WTC11 (cell line): ENCODE measurements around the gene HRC. TPM values are rescaled to one million over a fixed set of nuclear protein-coding genes. Genes with fewer than 3 reads are reported as not detected.
"Not testable (repeated sequence)": the region's sequence is repeated elsewhere in the genome, so short reads cannot be mapped to it uniquely, and the experiment has no call there.

ENCODE experiments used
- ATAC-seq: fragments of 200-7000 bp; cut with Tn5 transposase; 2 replicates; pipeline ENCODE4 v1.10.0; 2021; ENCODE audit warnings: mild to moderate bottlenecking, moderate library complexity
- CTCF ChIA-PET: fragments of 300-600 bp; sonication (Branson Sonifier 250); formaldehyde crosslinking; loops from one replicate; lab custom pipeline; 2021; ENCODE audit warnings: antibody characterized with exemption; lab: Charles Lee
- POLR2A ChIA-PET: fragments of 350-600 bp; sonication (Branson Sonifier 250); formaldehyde crosslinking; loops from one replicate; lab custom pipeline; 2021; ENCODE audit warnings: antibody characterized with exemption; lab: Charles Lee
- DNase-seq: peaks from one replicate; pipeline ENCODE4 v3.0.0; 2021; ENCODE audit warnings: low spot score
- H3K27ac Mint-ChIP-seq: 2 replicates; pipeline ENCODE4 v1.8.0; 2021; ENCODE audit warnings: mixed read lengths
- H3K27me3 Mint-ChIP-seq: 2 replicates; pipeline ENCODE4 v1.8.0; 2021; ENCODE audit warnings: low read depth, mild to moderate bottlenecking, moderate library complexity, mixed read lengths
- H3K36me3 Mint-ChIP-seq: 2 replicates; pipeline ENCODE4 v1.8.0; 2021; ENCODE audit warnings: mixed read lengths
- H3K4me1 Mint-ChIP-seq: 2 replicates; pipeline ENCODE4 v1.8.0; 2022; ENCODE audit warnings: mixed read lengths
- H3K4me3 Mint-ChIP-seq: 2 replicates; pipeline ENCODE4 v1.8.0; 2021; ENCODE audit warnings: mild to moderate bottlenecking, moderate library complexity, mixed read lengths
- H3K9me3 Mint-ChIP-seq: 2 replicates; pipeline ENCODE4 v1.8.0; 2021; ENCODE audit warnings: mixed read lengths
- CREB1 ChIP-seq: sonication (generic); formaldehyde crosslinking; IDR thresholded peaks from 2 replicates; pipeline ENCODE4 v1.8.0; 2023; ENCODE audit warnings: mild to moderate bottlenecking, missing genetic modification reagents
- ELF4 ChIP-seq: sonication (generic); formaldehyde crosslinking; IDR thresholded peaks from 2 replicates; pipeline ENCODE4 v1.8.1; 2022; ENCODE audit warnings: low read depth, mild to moderate bottlenecking, moderate library complexity, missing genetic modification reagents
- EMX1 ChIP-seq: fragments of 250-450 bp; sonication (Bioruptor Pico); IDR thresholded peaks from 2 replicates; pipeline ENCODE4 v1.8.0; 2021; ENCODE audit warnings: mild to moderate bottlenecking
- FOXK1 ChIP-seq: sonication (generic); formaldehyde crosslinking; IDR thresholded peaks from 2 replicates; pipeline ENCODE4 v1.8.0; 2022; ENCODE audit warnings: mild to moderate bottlenecking, moderate library complexity, missing genetic modification reagents
- FOXP4 ChIP-seq: sonication (generic); formaldehyde crosslinking; IDR thresholded peaks from 2 replicates; pipeline ENCODE4 v1.8.0; 2022; ENCODE audit warnings: mild to moderate bottlenecking, missing genetic modification reagents
- MXD4 ChIP-seq: fragments of 250-450 bp; sonication (Bioruptor Pico); IDR thresholded peaks from 2 replicates; pipeline ENCODE4 v1.8.0; 2021; ENCODE audit warnings: mild to moderate bottlenecking, moderate library complexity, borderline replicate concordance
- NR1H2 ChIP-seq: sonication (generic); formaldehyde crosslinking; IDR thresholded peaks from 2 replicates; pipeline ENCODE4 v1.9.0; 2021; ENCODE audit warnings: mild to moderate bottlenecking, moderate library complexity, missing genetic modification reagents
- OVOL2 ChIP-seq: fragments of 250-450 bp; sonication (Bioruptor Pico); IDR thresholded peaks from 2 replicates; pipeline ENCODE4 v1.9.0; 2021; ENCODE audit warnings: mild to moderate bottlenecking, borderline replicate concordance
- PRDM15 ChIP-seq: sonication (generic); formaldehyde crosslinking; IDR thresholded peaks from 2 replicates; pipeline ENCODE4 v1.8.0; 2022; ENCODE audit warnings: missing genetic modification reagents
- SP1 ChIP-seq: sonication (generic); formaldehyde crosslinking; conservative IDR thresholded peaks from 2 replicates; pipeline ENCODE4 v1.8.1; 2022; ENCODE audit warnings: missing genetic modification reagents
- TEAD1 ChIP-seq: sonication (generic); formaldehyde crosslinking; IDR thresholded peaks from 2 replicates; pipeline ENCODE4 v1.8.0; 2022; ENCODE audit warnings: mild to moderate bottlenecking, missing genetic modification reagents
- USF1 ChIP-seq: sonication (generic); formaldehyde crosslinking; IDR thresholded peaks from 2 replicates; pipeline ENCODE4 v1.8.0; 2022; ENCODE audit warnings: mild to moderate bottlenecking, missing genetic modification reagents
- ZNF121 ChIP-seq: sonication (generic); formaldehyde crosslinking; IDR thresholded peaks from 2 replicates; pipeline ENCODE4 v1.8.0; 2023; ENCODE audit warnings: missing genetic modification reagents
- ZNF416 ChIP-seq: fragments of 250-450 bp; sonication (Bioruptor Pico); IDR thresholded peaks from 2 replicates; pipeline ENCODE4 v1.9.0; 2021; ENCODE audit warnings: mild to moderate bottlenecking, inconsistent platforms
- total RNA-seq: library from RNA; stranded (reverse); gene quantifications from 3 replicates; pipeline ENCODE4 v1.2.3, GENCODE V29; 2021
- TF ChIP-seq, protein P1 (sequence below): sonication (generic); formaldehyde crosslinking; IDR thresholded peaks from 2 replicates; pipeline ENCODE4 v1.8.1; 2023; ENCODE audit warnings: mild to moderate bottlenecking, missing genetic modification reagents, moderate library complexity
- TF ChIP-seq, protein P2 (sequence below): sonication (generic); formaldehyde crosslinking; IDR thresholded peaks from 2 replicates; pipeline ENCODE4 v1.8.0; 2022; ENCODE audit warnings: mild to moderate bottlenecking, missing genetic modification reagents

The HRC gene
- total RNA-seq, 1 experiment from 2014 or later, result 1.9 TPM

DNA sequence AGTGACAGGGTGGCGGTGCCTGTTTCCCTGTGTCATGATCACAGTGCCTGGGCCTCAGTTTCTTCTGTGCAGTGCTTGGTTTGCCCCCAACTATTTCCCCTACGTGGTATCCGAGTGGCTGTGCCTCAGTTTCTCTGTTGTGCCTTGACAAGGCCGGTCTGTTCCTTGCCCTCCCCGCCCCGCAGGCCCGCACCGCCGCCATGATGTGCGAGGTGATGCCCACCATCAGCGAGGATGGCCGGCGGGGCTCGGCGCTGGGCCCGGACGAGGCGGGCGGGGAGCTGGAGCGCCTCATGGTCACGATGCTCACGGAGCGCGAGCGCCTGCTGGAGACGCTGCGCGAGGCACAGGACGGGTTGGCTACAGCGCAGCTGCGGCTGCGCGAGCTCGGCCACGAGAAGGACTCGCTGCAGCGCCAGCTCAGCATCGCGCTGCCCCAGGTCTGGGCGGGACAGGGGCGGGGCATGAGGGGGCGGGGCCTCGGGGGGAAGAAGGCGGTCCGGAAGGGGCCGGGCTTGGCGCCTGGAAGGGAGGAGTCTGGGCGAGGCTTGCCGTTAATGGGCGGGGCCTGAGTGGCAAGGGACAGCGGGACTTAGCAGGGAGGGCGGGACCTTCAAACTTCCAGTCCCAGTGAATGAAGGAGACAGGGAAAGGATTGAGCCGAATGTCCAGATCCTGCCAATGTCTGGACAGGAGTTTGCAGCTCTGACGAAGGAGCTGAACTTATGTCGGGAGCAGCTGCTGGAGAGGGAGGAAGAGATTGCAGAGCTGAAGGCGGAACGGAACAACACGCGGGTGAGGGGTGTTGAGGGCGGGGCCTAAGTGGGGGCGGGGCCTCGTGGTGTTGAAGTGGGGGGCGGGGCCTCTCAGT is 27.3 kb downstream of the HRC start (continued):
- TF ChIP-seq ELF4 (CRISPR knock-in tag), result 0 out of 2 replicates have a peak, but pooled peaks have one; percentile 82
- peak; percentile 66; the same call in 1 of the 2 replicates for TF ChIP-seq ZNF121
- peak; percentile 97 for TF ChIP-seq TEAD1 (CRISPR knock-in tag)
- TF ChIP-seq NR1H2 (CRISPR knock-in tag), result peak; percentile 82
- TF ChIP-seq CREB1 (CRISPR knock-in tag), result peak; percentile 93; the same call in 1 of the 2 replicates
- TF ChIP-seq EMX1 (CRISPR knock-in tag), result no peak
- TF ChIP-seq, protein P1, sequence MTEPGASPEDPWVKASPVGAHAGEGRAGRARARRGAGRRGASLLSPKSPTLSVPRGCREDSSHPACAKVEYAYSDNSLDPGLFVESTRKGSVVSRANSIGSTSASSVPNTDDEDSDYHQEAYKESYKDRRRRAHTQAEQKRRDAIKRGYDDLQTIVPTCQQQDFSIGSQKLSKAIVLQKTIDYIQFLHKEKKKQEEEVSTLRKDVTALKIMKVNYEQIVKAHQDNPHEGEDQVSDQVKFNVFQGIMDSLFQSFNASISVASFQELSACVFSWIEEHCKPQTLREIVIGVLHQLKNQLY, result 0 out of 2 replicates have a peak, but pooled peaks have one; percentile 74
- TF ChIP-seq, protein P2, sequence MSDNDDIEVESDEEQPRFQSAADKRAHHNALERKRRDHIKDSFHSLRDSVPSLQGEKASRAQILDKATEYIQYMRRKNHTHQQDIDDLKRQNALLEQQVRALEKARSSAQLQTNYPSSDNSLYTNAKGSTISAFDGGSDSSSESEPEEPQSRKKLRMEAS (CRISPR knock-in tag), result peak; percentile 98
- TF ChIP-seq USF1, result peak; percentile 76
- TF ChIP-seq OVOL2 (CRISPR knock-in tag), result no peak
- TF ChIP-seq FOXK1 (CRISPR knock-in tag), result peak; percentile 84

- H3K9me3 Mint-ChIP-seq, H3K27ac Mint-ChIP-seq, H3K36me3 Mint-ChIP-seq, DNase-seq, ATAC-seq: not testable (repeated sequence)
- Mint-ChIP-seq H3K27me3 (peaks cover 67% of the 10 kb centered on the region), H3K4me3 (peak overlapping the region; percentile 39; the same call in 1 of the 2 replicates), H3K4me1 (peaks cover 21% of the 10 kb centered on the region)
- POLR2A ChIA-PET, result interaction anchor here (1.3 to 1.5 kb wide), 2 partner anchors 19 to 22 kb away, joined by 5 read pairs; no protein-coding TSS in a partner anchor
- CTCF ChIA-PET, result interaction anchor here (0.6 to 9.7 kb wide), 24 partner anchors 9 to 463 kb away, joined by 3 to 118 read pairs (median 7); partner anchors contain the start of gene LIN7B
Observed at GRCh38 chr19:49127225-49127624, 28.0 kb downstream of the HRC start.

DNA sequence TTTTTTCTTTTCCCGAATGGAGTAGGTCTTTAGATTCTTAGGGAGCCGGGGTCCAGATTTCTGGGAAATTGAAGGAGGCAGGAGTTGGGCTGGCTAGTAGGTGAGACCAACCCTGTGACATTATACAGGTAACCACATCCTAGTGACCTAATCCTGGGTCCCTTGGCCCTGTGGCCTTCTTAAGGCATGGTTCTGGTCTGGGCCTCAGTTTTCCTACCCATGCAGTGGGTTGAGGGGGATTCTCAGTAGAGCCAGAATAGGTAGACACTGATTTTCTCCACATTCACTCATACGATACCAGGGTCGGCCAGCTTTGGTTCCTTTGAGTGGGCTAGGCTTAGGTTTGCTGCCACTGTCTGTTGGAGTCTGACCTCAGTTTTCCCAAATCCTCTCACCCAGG is 28.6 kb downstream of the HRC start:
- Mint-ChIP-seq H3K27me3 (peaks cover 68% of the 10 kb centered on the region), H3K27ac (no peak overlapping the region), H3K9me3 (no peaks in the 10 kb centered on the region), H3K4me3 (peak overlapping the region; percentile 39; the same call in 1 of the 2 replicates), H3K4me1 (peaks cover 21% of the 10 kb centered on the region), H3K36me3 (no peaks in the 10 kb centered on the region)
- TF ChIP-seq EMX1 (CRISPR knock-in tag) (no peak), TEAD1 (CRISPR knock-in tag) (no peak), OVOL2 (CRISPR knock-in tag) (no peak), ZNF416 (no peak), ZNF121 (no peak)
- ChIA-PET POLR2A (no interaction called here), CTCF (interaction anchor here (1.8 to 2.1 kb wide), 2 partner anchors 12 to 72 kb away, joined by 10 to 17 read pairs; partner anchors contain the start of gene LIN7B)
- DNase-seq (no peak), ATAC-seq (no peak)

DNA sequence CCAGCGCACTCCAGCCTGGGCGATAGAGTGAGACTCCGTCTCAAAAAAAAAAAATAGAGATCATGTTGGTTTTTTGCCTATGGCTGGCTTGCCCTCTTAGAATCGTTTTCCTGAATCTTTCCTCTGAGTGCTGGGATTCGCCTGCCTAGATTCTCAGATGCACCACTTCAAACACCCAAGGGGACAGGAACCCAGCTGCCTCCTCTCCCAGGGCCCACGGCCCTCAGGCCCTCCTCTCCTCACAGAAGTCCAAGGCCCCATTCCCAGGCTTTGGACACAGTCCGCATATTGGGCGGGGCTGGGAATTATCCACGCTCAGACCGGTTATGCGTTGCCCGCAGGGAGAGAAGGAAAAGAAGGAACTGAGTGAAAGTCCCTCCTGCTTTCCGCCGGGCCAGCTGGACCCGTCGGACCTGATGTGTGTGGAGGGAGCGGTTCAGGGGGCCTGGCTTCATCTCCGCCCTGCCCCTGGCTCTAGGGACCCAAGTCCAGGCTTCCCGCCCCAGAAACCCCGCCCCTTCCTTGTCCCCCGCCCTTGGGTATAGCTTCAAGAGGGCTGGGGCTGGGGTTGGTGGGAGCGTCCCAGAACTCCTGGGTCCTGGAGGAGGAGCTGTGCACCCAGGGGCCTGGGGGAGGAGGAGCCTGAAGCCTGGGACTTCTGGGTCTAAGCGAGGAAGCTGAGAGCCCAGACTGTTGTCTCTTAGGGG is 30.0 kb downstream of the HRC start:
- Mint-ChIP-seq H3K9me3 (no peaks in the 10 kb centered on the region), H3K27ac (peak overlapping the region; percentile 63; the same call in 1 of the 2 replicates), H3K4me1 (peaks cover 26% of the 10 kb centered on the region), H3K27me3 (peaks cover 80% of the 10 kb centered on the region), H3K4me3 (peak overlapping the region; percentile 66), H3K36me3 (no peaks in the 10 kb centered on the region)
- ATAC-seq, result peak; percentile 35
- ChIA-PET CTCF (interaction anchor here (0.5 to 2.2 kb wide), 15 partner anchors 11 to 694 kb away, joined by 3 to 26 read pairs (median 5); partner anchors contain the start of genes GYS1, LIN7B and RUVBL2), POLR2A (interaction anchor here (0.6 to 1.4 kb wide), 5 partner anchors 11 to 419 kb away, joined by 3 to 7 read pairs (median 4); partner anchors contain the start of gene LIN7B)
- TF ChIP-seq PRDM15 (CRISPR knock-in tag) (peak; percentile 89), SP1 (CRISPR knock-in tag) (peak; percentile 24; the same call in 1 of the 2 replicates), MXD4 (CRISPR knock-in tag) (no peak), FOXP4 (0 out of 2 replicates have a peak, but pooled peaks have one; percentile 31)
- peak; percentile 77 for DNase-seq

- POLR2A ChIA-PET, result interaction anchor here (0.6 kb wide), 1 partner anchor 216 kb away, joined by 6 read pairs; no protein-coding TSS in a partner anchor
- H3K27ac Mint-ChIP-seq, H3K9me3 Mint-ChIP-seq, DNase-seq, ATAC-seq, H3K4me3 Mint-ChIP-seq, H3K36me3 Mint-ChIP-seq: not testable (repeated sequence)
- CTCF ChIA-PET, result interaction anchor here (0.8 kb wide), 1 partner anchor 102 kb away, joined by 5 read pairs; no protein-coding TSS in a partner anchor
- Mint-ChIP-seq H3K27me3 (peaks cover 71% of the 10 kb centered on the region), H3K4me1 (peaks cover 14% of the 10 kb centered on the region)
Observed at GRCh38 chr19:49123285-49123684, 31.9 kb downstream of the HRC start.
